Right lobe of liver (tissue), 6 donors: ENCODE measurements around the gene TSPAN8. TPM values are rescaled to one million over a fixed set of nuclear protein-coding genes. Genes with fewer than 3 reads are reported as not detected.

Experiments used
- ATAC-seq, 4 donors: fragments of 200-7000 bp; cut with Tn5 transposase; one replicate each; pipeline ENCODE4 v1.9.1; 2020; ENCODE audit warnings: mild to moderate bottlenecking in 4 of 4, moderate library complexity in 4 of 4
- DNase-seq, 3 donors: peaks; one replicate each; pipeline ENCODE4 v3.0.0-alpha.2; 2020
- H3K27ac ChIP-seq, 3 donors: fragments of 200-600 bp; one replicate each; pipeline ENCODE4 v1.8.0; 2022
- H3K27me3 ChIP-seq, 2 donors: fragments of 200-600 bp; one replicate each; pipeline ENCODE4 v1.8.0; 2022
- H3K36me3 ChIP-seq, 4 donors: fragments of 200-600 bp; sonication (generic) in 1 of 4; one replicate each; pipeline versions ENCODE4 v1.5.1 to v1.8.0; 2017 to 2022; ENCODE audit warnings: control low read depth in 1 of 4
- H3K4me1 ChIP-seq, 4 donors: fragments of 200-600 bp; sonication (generic) in 1 of 4; one replicate each; pipeline versions ENCODE4 v1.5.1 to v1.8.0; 2017 to 2022; ENCODE audit warnings: control low read depth in 1 of 4
- H3K4me3 ChIP-seq, 3 donors: fragments of 200-600 bp; one replicate each; pipeline ENCODE4 v1.8.0; 2022
- H3K9me3 ChIP-seq, 4 donors: fragments of 200-600 bp; sonication (generic) in 1 of 4; one replicate each; pipeline versions ENCODE4 v1.5.1 to v1.8.0; 2017 to 2022; ENCODE audit warnings: control low read depth in 1 of 4
- CTCF ChIP-seq, 4 donors: fragments of 200-600 bp in 3 of 4; fragments of 450-650 bp in 1 of 4; IDR thresholded peaks; one replicate each; pipeline versions ENCODE4 v1.5.1 to v1.8.0; 2016 to 2022; ENCODE audit warnings: antibody characterized with exemption in 4 of 4, mild to moderate bottlenecking in 2 of 4
- POLR2A ChIP-seq: fragments of 450-650 bp; IDR thresholded peaks from one replicate; pipeline ENCODE4 v1.6.1; 2017; ENCODE audit warnings: antibody characterized with exemption, mild to moderate bottlenecking
- whole genome bisulfite sequencing: methylation state at CpG from one replicate; pipeline ENCODE4 v1.1.6; 2018; ENCODE audit warnings: low coverage, low lambda C conversion rate; ENCODE audit not compliant: insufficient coverage; ENCODE audit errors: missing lambda C conversion rate; 5-methylcytosine and 5-hydroxymethylcytosine counted together
- intact Hi-C, 2 donors: fragments of 100-400 bp; cut with DNase I; formaldehyde crosslinking; loops; one replicate each; pipeline versions ENCODE4 v1.11.2 to v1.14.1; 2022
- total RNA-seq, 6 experiments: library from RNA; depleted of rRNA in 2 of 6; stranded (reverse); fragments of >200 nt in 2 of 6; fragmentation: NEBNext Ultra II Directional in 3 of 6; extraction: Animal tissue kit (Norgen Biotek cat#: 25700) in 3 of 6; gene quantifications; one replicate each; pipeline versions ENCODE4 v1.1.0 to v1.2.4, GENCODE V29; 2016 to 2023
- donor health status: DM: no; HTN: yes; CAD: no.
- donor health status: DM: no; HTN: no; CAD: no.
- donor health status: DM: no; HTN: no; CAD: no.
- donor health status: DM: no; HTN: yes; CAD: no.
- donor health status: DM: no; HTN: yes; CAD: no.

The TSPAN8 gene
- total RNA-seq, 6 experiments from 2014 or later = 2.0 to 12.6 (median 7.8) TPM

- DNase-seq (no peak), ATAC-seq (no peak)
- Histone ChIP-seq H3K36me3 (no peaks in the 10 kb centered on the region), H3K9me3 (no peaks in the 10 kb centered on the region), H3K27me3 (no peaks in the 10 kb centered on the region), H3K4me3 (no peak overlapping the region), H3K4me1 (no peaks in the 10 kb centered on the region), H3K27ac (no peak overlapping the region)
- intact Hi-C loops = no loop called here
- 55% methylated on average over 1 of the region's 1 CpG for WGBS
- TF ChIP-seq POLR2A = no peak
- no peak for TF ChIP-seq CTCF (IDR thresholded peaks at IDR 0.05)
Measured at GRCh38 chr12:71085575-71085974, 72.2 kb downstream of the TSPAN8 start.

GRCh38 chr12:71075743-71076142 is 82.1 kb downstream of the TSPAN8 start:
- no peaks in the 10 kb centered on the region for H3K36me3 ChIP-seq
- H3K4me3 ChIP-seq = no peak overlapping the region
- intact Hi-C loops = no loop called here
- no peaks in the 10 kb centered on the region for H3K9me3 ChIP-seq
- no peak for TF ChIP-seq CTCF (IDR thresholded peaks at IDR 0.05)
- no peak for TF ChIP-seq POLR2A
- H3K27ac ChIP-seq = no peak overlapping the region
- DNase-seq = no peak
- H3K4me1 ChIP-seq = no peaks in the 10 kb centered on the region
- 66% methylated on average over 2 of the region's 2 CpGs for WGBS
- no peaks in the 10 kb centered on the region for H3K27me3 ChIP-seq
- ATAC-seq = no peak

Other genes with a start within 250 kb of the TSPAN8 start
- under 1 TPM in 1 of 6 experiments, not detected in 5; 0.12 TPM for gene PTPRR, start 237.3 kb downstream of the TSPAN8 start, total RNA-seq